ENCODE data around the gene NCOA7. TPM values are rescaled to one million over a fixed set of nuclear protein-coding genes. Genes with fewer than 3 reads are reported as not detected.

Gene NCOA7
- total and polyA plus RNA-seq, 10 of the 15 experiments (the other 5 are each of a cell fraction or from before 2014, with no cell fraction given), result 18.9 to 50.3 (median 34.2) TPM

GRCh38 chr6:125979101-125979500 lies 188.3 kb downstream of the NCOA7 start (continued):
- TF ChIP-seq RELB (IDR thresholded peaks at IDR 0.05; ENCODE audit: low read depth) (no peak), ESRRA (IDR thresholded peaks at IDR 0.05; ENCODE audit: low read length) (no peak), YY1 (IDR thresholded peaks at IDR 0.05; ENCODE audit: low read depth, low read length) (no peak), PRDM15 (CRISPR knock-in tag; IDR thresholded peaks at IDR 0.05) (no peak), ATF7 (IDR thresholded peaks at IDR 0.05; ENCODE audit: low read depth) (no peak), CHD1 (IDR thresholded peaks at IDR 0.05; ENCODE audit: low read depth, low read length) (no peak)

Small RNA genes within 50 kb of the gene (small RNA-seq; reads per million reads assigned to genes)
- not detected for gene RNA5SP216

Other genes starting within 250 kb of the NCOA7 start
- gene HEY2, start 41.3 kb upstream of the NCOA7 start, total RNA-seq (2014; rRNA removed), result 0.11 TPM in 1 of 2 replicates, not detected in the other
- gene HEY2, start 41.3 kb upstream of the NCOA7 start, total RNA-seq (2014; rRNA removed; fragmentation: Illumina TruSeq; extraction: Trizol), result 0.09 TPM in 1 of 2 replicates, not detected in the other
- gene HEY2, start 41.3 kb upstream of the NCOA7 start, total RNA-seq (2021), result 0.08 and 0.11 TPM in 2 replicates
- not detected in 2 replicates for gene HEY2, start 41.3 kb upstream of the NCOA7 start, polyA plus RNA-seq (2011; rRNA removed)
- 0.01 TPM in 1 of 2 replicates, not detected in the other for gene HEY2, start 41.3 kb upstream of the NCOA7 start, polyA plus RNA-seq (2014; fragmentation: Illumina TruSeq; extraction: Trizol)
- gene HEY2, start 41.3 kb upstream of the NCOA7 start, polyA plus RNA-seq (2014; fragmentation: Nextera tagmentation; extraction: Ambion mirVana), result not detected
- gene HEY2, start 41.3 kb upstream of the NCOA7 start, polyA plus RNA-seq (2014; rRNA removed), result 0.08 and 0.09 TPM in 2 replicates
- under 1 TPM; 0.14 to 0.32 TPM for gene HEY2, start 41.3 kb upstream of the NCOA7 start, polyA plus RNA-seq (2016; fragmentation: Nextera tagmentation; extraction: Ambion mirVana)
- gene HINT3, start 165.8 kb downstream of the NCOA7 start, total RNA-seq (2014; rRNA removed), result 7.7 and 9.2 TPM in 2 replicates
- gene HINT3, start 165.8 kb downstream of the NCOA7 start, total RNA-seq (2014; rRNA removed; fragmentation: Illumina TruSeq; extraction: Trizol), result 9.1 and 9.3 TPM in 2 replicates
- 6.6 and 7.0 TPM in 2 replicates for gene HINT3, start 165.8 kb downstream of the NCOA7 start, total RNA-seq (2021)
- gene HINT3, start 165.8 kb downstream of the NCOA7 start, polyA plus RNA-seq (2011; rRNA removed), result 3.6 and 5.0 TPM in 2 replicates
- 7.1 and 9.3 TPM in 2 replicates for gene HINT3, start 165.8 kb downstream of the NCOA7 start, polyA plus RNA-seq (2014; fragmentation: Illumina TruSeq; extraction: Trizol)
- gene HINT3, start 165.8 kb downstream of the NCOA7 start, polyA plus RNA-seq (2014; fragmentation: Nextera tagmentation; extraction: Ambion mirVana), result 1 to 10 TPM in 1 of 2 experiments, under 1 TPM in 1; 0.72 to 1.4 TPM
- gene HINT3, start 165.8 kb downstream of the NCOA7 start, polyA plus RNA-seq (2014; rRNA removed), result 4.1 TPM in 2 replicates
- gene HINT3, start 165.8 kb downstream of the NCOA7 start, polyA plus RNA-seq (2016; fragmentation: Nextera tagmentation; extraction: Ambion mirVana), result 1 to 10 TPM; 5.2 to 5.7 TPM
- gene TRMT11, start 195.6 kb downstream of the NCOA7 start, total RNA-seq (2014; rRNA removed), result 43.4 and 47.8 TPM in 2 replicates
- gene TRMT11, start 195.6 kb downstream of the NCOA7 start, total RNA-seq (2014; rRNA removed; fragmentation: Illumina TruSeq; extraction: Trizol), result 44.4 and 47.8 TPM in 2 replicates
- gene TRMT11, start 195.6 kb downstream of the NCOA7 start, total RNA-seq (2021), result 32.6 and 34.0 TPM in 2 replicates
- 81.1 and 110 TPM in 2 replicates for gene TRMT11, start 195.6 kb downstream of the NCOA7 start, polyA plus RNA-seq (2011; rRNA removed)
- 41.8 and 56.1 TPM in 2 replicates for gene TRMT11, start 195.6 kb downstream of the NCOA7 start, polyA plus RNA-seq (2014; fragmentation: Illumina TruSeq; extraction: Trizol)
- 10 to 100 TPM; 56.8 to 72.4 TPM for gene TRMT11, start 195.6 kb downstream of the NCOA7 start, polyA plus RNA-seq (2014; fragmentation: Nextera tagmentation; extraction: Ambion mirVana)
- 37.6 and 42.5 TPM in 2 replicates for gene TRMT11, start 195.6 kb downstream of the NCOA7 start, polyA plus RNA-seq (2014; rRNA removed)
- 10 to 100 TPM; 42.2 to 44.0 TPM for gene TRMT11, start 195.6 kb downstream of the NCOA7 start, polyA plus RNA-seq (2016; fragmentation: Nextera tagmentation; extraction: Ambion mirVana)

All from GM12878 (cell line).